ENCODE measurements around the gene RPL31.

The RPL31 gene

GRCh38 chr2:100974712-100975520 lies 27.2 kb upstream of the RPL31 start:
- DNase-seq (ENCODE audit: extremely low read depth in 1 of 2, low read depth in 1 of 2) = no peak

GRCh38 chr2:100975521-100975785 lies 26.6 kb upstream of the RPL31 start:
- DNase-seq (ENCODE audit: extremely low read depth in 1 of 2, low read depth in 1 of 2) = no peak

- no peak for DNase-seq (ENCODE audit: extremely low read depth in 1 of 2, low read depth in 1 of 2)
These were observed 26.0 kb upstream of the RPL31 start for GRCh38 chr2:100976061-100976460.

- no peak for DNase-seq (ENCODE audit: extremely low read depth in 1 of 2, low read depth in 1 of 2)
These were observed 25.3 kb upstream of the RPL31 start for GRCh38 chr2:100976645-100977391.

GRCh38 chr2:100977511-100977910 lies 24.6 kb upstream of the RPL31 start:
- no peak for DNase-seq (ENCODE audit: extremely low read depth in 1 of 2, low read depth in 1 of 2)

GRCh38 chr2:100978582-100979191 lies 23.4 kb upstream of the RPL31 start:
- DNase-seq (ENCODE audit: extremely low read depth in 1 of 2, low read depth in 1 of 2) = no peak

GRCh38 chr2:100980046-100980445 lies 22.0 kb upstream of the RPL31 start:
- DNase-seq (ENCODE audit: extremely low read depth in 1 of 2, low read depth in 1 of 2) = no peak

GRCh38 chr2:100981011-100981410 lies 21.1 kb upstream of the RPL31 start:
- no peak for DNase-seq (ENCODE audit: extremely low read depth in 1 of 2, low read depth in 1 of 2)

GRCh38 chr2:100982431-100982861 lies 19.6 kb upstream of the RPL31 start:
- no peak for DNase-seq (ENCODE audit: extremely low read depth in 1 of 2, low read depth in 1 of 2)

- no peak for DNase-seq (ENCODE audit: extremely low read depth in 1 of 2, low read depth in 1 of 2)
These were observed 18.9 kb upstream of the RPL31 start for GRCh38 chr2:100983201-100983600.

GRCh38 chr2:100983684-100984310 lies 18.3 kb upstream of the RPL31 start:
- DNase-seq (ENCODE audit: extremely low read depth in 1 of 2, low read depth in 1 of 2) = no peak

GRCh38 chr2:100984892-100985307 lies 17.2 kb upstream of the RPL31 start:
- peak; percentile 35 to 48 for DNase-seq (ENCODE audit: extremely low read depth in 1 of 2, low read depth in 1 of 2)

GRCh38 chr2:100986157-100986556 lies 15.9 kb upstream of the RPL31 start:
- DNase-seq (ENCODE audit: extremely low read depth in 1 of 2, low read depth in 1 of 2) = no peak

- no peak for DNase-seq (ENCODE audit: extremely low read depth in 1 of 2, low read depth in 1 of 2)
These were observed 14.6 kb upstream of the RPL31 start for GRCh38 chr2:100987536-100987935.

- DNase-seq (ENCODE audit: extremely low read depth in 1 of 2, low read depth in 1 of 2) = no peak
These were observed 14.1 kb upstream of the RPL31 start for GRCh38 chr2:100987974-100988373.

GRCh38 chr2:100988630-100989417 lies 13.3 kb upstream of the RPL31 start:
- DNase-seq (ENCODE audit: extremely low read depth in 1 of 2, low read depth in 1 of 2) = no peak

- no peak for DNase-seq (ENCODE audit: extremely low read depth in 1 of 2, low read depth in 1 of 2)
These were observed 12.4 kb upstream of the RPL31 start for GRCh38 chr2:100989666-100990065.

- DNase-seq (ENCODE audit: extremely low read depth in 1 of 2, low read depth in 1 of 2) = no peak
These were observed 11.9 kb upstream of the RPL31 start for GRCh38 chr2:100990166-100990565.

- no peak for DNase-seq (ENCODE audit: extremely low read depth in 1 of 2, low read depth in 1 of 2)
These were observed 11.3 kb upstream of the RPL31 start for GRCh38 chr2:100990650-100991403.

- no peak for DNase-seq (ENCODE audit: extremely low read depth in 1 of 2, low read depth in 1 of 2)
These were observed 10.7 kb upstream of the RPL31 start for GRCh38 chr2:100991404-100991773.

Measured in stimulated activated CD8-positive, alpha-beta memory T cell treated with anti-CD3 and anti-CD28 coated beads, Interleukin-7, amount 100 ng/mL, for 48 hours (primary cell).